ENCODE measurements around the gene NR3C2. TPM values are rescaled to one million over a fixed set of nuclear protein-coding genes. Genes with fewer than 3 reads are reported as not detected.

NR3C2 gene
- total RNA-seq, 1 experiment from 2014 or later, result 1.6 TPM

DNA sequence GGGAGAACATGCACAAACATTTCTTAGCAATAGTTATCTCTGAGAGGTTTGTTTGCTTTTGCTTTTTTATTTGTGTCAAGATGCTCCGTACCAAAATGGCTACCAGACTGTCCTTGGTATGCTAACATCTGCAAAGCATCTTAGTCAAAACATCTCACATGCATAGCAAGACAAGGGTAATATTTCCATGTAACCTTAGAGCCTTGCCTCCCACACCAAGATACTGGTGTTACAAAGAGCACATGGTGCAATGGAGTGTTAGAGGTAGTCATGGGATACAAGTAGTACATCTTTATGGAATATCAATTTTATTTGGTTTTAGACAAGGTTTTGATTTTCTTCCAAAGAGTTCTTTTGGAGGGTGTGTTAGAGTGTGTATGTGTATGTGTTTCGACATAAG, 109.7 kb downstream of the NR3C2 start:
- no TSS peak for BruUV-seq (replicated peaks)
- DNase-seq (ENCODE audit: low spot score), result no peak
- TF ChIP-seq, protein P1, sequence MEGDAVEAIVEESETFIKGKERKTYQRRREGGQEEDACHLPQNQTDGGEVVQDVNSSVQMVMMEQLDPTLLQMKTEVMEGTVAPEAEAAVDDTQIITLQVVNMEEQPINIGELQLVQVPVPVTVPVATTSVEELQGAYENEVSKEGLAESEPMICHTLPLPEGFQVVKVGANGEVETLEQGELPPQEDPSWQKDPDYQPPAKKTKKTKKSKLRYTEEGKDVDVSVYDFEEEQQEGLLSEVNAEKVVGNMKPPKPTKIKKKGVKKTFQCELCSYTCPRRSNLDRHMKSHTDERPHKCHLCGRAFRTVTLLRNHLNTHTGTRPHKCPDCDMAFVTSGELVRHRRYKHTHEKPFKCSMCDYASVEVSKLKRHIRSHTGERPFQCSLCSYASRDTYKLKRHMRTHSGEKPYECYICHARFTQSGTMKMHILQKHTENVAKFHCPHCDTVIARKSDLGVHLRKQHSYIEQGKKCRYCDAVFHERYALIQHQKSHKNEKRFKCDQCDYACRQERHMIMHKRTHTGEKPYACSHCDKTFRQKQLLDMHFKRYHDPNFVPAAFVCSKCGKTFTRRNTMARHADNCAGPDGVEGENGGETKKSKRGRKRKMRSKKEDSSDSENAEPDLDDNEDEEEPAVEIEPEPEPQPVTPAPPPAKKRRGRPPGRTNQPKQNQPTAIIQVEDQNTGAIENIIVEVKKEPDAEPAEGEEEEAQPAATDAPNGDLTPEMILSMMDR (conservative IDR thresholded peaks at IDR 0.05; ENCODE audit: low read depth, low read length), result no peak
- TF ChIP-seq EZH2 (IDR thresholded peaks at IDR 0.05; ENCODE audit: borderline replicate concordance, low read depth, low read length, poor library complexity, severe bottlenecking), result no peak
- Histone ChIP-seq H3K4me3 (ENCODE audit: low read depth, low read length, poor library complexity, severe bottlenecking) (no peak overlapping the region), H3K36me3 (ENCODE audit: insufficient read depth, low read length, poor library complexity, severe bottlenecking) (no peaks in the 10 kb centered on the region), H3K27me3 (replicated peaks; ENCODE audit: insufficient read depth, low read depth, low read length, poor library complexity) (no peaks in the 10 kb centered on the region), H3K27ac (ENCODE audit: low read depth, low read length, poor library complexity, severe bottlenecking) (no peak overlapping the region), H3K9me3 (ENCODE audit: low read depth, low read length, poor library complexity, severe bottlenecking) (no peaks in the 10 kb centered on the region), H3K4me1 (ENCODE audit: insufficient read depth, low read length, poor library complexity, severe bottlenecking) (peaks cover 6% of the 10 kb centered on the region)
- intact Hi-C loops (cut with micrococcal nuclease; ENCODE audit: unreplicated experiment), result no loop called here
- CTCF ChIA-PET, result no interaction called here
- POLR2A ChIA-PET (ENCODE audit: low non-redundant PET), result no interaction called here

DNA sequence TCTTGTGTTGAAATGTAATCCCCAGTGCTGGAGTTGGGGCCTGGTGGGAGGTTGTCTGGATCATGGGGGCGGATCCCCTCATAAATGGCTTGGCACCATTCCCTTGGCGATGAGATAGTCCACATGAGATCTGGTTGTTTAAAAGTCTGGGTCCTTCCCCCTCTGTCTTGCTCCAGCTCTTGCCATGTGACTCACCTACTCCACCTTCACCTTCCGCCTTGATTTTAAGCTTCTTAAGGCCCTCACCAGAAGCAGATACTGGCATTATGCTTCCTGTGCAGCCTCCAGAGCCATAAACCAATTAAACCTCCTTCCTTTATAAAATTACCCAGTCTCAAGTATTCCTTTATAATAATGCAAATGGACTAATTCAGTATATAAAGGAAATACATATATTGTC, 111.5 kb downstream of the NR3C2 start:
- POLR2A ChIA-PET (ENCODE audit: low non-redundant PET), result no interaction called here
- Histone ChIP-seq H3K4me3 (ENCODE audit: low read depth, low read length, poor library complexity, severe bottlenecking) (no peak overlapping the region), H3K4me1 (ENCODE audit: insufficient read depth, low read length, poor library complexity, severe bottlenecking) (peaks cover 6% of the 10 kb centered on the region), H3K27me3 (replicated peaks; ENCODE audit: insufficient read depth, low read depth, low read length, poor library complexity) (no peaks in the 10 kb centered on the region), H3K36me3 (ENCODE audit: insufficient read depth, low read length, poor library complexity, severe bottlenecking) (no peaks in the 10 kb centered on the region), H3K9me3 (ENCODE audit: low read depth, low read length, poor library complexity, severe bottlenecking) (no peaks in the 10 kb centered on the region), H3K27ac (ENCODE audit: low read depth, low read length, poor library complexity, severe bottlenecking) (no peak overlapping the region)
- CTCF ChIA-PET, result no interaction called here
- intact Hi-C loops (cut with micrococcal nuclease; ENCODE audit: unreplicated experiment), result no loop called here
- TF ChIP-seq, protein P1 (conservative IDR thresholded peaks at IDR 0.05; ENCODE audit: low read depth, low read length), result no peak
- TF ChIP-seq EZH2 (IDR thresholded peaks at IDR 0.05; ENCODE audit: borderline replicate concordance, low read depth, low read length, poor library complexity, severe bottlenecking), result no peak
- peak; percentile 9 for DNase-seq (ENCODE audit: low spot score)
- no TSS peak for BruUV-seq (replicated peaks)

DNA sequence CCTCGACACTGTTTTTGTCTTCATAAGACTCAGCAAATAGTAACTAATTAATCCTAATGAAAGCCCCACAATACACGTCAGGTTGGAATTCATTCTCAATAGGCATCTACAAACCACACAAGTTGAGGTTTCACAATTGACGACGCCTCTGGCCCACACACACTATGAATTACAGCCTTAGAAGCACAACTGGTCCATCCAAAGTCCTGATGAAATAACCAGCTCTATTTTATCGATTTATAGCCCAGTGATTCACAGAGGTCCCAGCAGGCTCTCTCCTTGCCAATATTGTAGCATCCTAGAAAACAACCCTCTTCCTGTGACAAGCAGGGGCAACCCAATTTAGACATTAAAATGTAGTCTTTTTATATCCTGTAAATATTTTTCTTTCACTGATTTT, 112.1 kb downstream of the NR3C2 start:
- BruUV-seq (replicated peaks), result no TSS peak
- POLR2A ChIA-PET (ENCODE audit: low non-redundant PET), result no interaction called here

More for the DNA sequence above, 112.1 kb downstream of the NR3C2 start:
- Histone ChIP-seq H3K9me3 (ENCODE audit: low read depth, low read length, poor library complexity, severe bottlenecking) (no peaks in the 10 kb centered on the region), H3K4me3 (ENCODE audit: low read depth, low read length, poor library complexity, severe bottlenecking) (no peak overlapping the region), H3K36me3 (ENCODE audit: insufficient read depth, low read length, poor library complexity, severe bottlenecking) (no peaks in the 10 kb centered on the region), H3K27ac (ENCODE audit: low read depth, low read length, poor library complexity, severe bottlenecking) (no peak overlapping the region), H3K4me1 (ENCODE audit: insufficient read depth, low read length, poor library complexity, severe bottlenecking) (peaks cover 6% of the 10 kb centered on the region), H3K27me3 (replicated peaks; ENCODE audit: insufficient read depth, low read depth, low read length, poor library complexity) (no peaks in the 10 kb centered on the region)
- no peak for DNase-seq (ENCODE audit: low spot score)
- CTCF ChIA-PET, result no interaction called here
- TF ChIP-seq, protein P1 (conservative IDR thresholded peaks at IDR 0.05; ENCODE audit: low read depth, low read length), result no peak
- no peak for TF ChIP-seq EZH2 (IDR thresholded peaks at IDR 0.05; ENCODE audit: borderline replicate concordance, low read depth, low read length, poor library complexity, severe bottlenecking)
- intact Hi-C loops (cut with micrococcal nuclease; ENCODE audit: unreplicated experiment), result no loop called here

All from A673 (cell line).